ENCODE measurements around the gene LDLRAD3.

Gene LDLRAD3

DNA sequence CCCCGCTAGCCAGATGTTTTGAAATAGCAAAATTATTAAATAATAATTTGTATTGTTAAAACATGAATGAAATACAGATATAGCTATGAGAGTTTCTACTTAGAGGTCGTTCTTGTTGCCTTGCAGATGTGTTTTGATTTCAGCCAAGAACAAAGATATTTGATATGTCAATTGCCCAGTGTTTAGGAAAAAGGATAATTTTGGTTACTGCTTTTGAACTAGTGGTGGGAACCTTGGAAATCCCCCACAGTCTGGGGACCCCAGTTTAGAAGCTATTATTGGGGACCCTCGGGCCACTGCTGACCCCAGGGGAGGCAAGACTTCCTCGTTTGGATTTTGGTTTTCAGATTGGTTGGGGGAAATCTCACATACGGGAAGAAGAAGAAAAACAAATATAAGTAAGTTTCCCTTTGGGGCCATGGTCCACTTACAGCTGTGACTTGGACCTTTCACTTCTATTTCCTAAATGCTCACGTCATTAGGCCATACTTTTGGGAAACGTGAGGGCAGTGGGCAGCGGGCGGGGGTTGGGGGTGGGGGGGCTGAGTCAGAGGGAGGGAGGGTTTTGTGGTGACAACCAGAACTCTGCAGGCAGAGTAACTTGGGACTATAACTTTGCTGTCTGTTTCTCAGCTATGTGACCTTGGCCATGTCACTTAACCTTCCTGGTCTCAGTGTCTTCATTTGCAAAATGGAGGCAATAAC, 37.0 kb downstream of the LDLRAD3 start:
- H3K27me3 ChIP-seq (ENCODE audit: control insufficient read depth, insufficient read depth, low read length) = no peaks in the 10 kb centered on the region
- H3K9ac ChIP-seq (ENCODE audit: low read depth, low read length) = peak overlapping the region; percentile 31
- H3K4me2 ChIP-seq (ENCODE audit: low read length) = peak overlapping the region; percentile 69
- peaks cover 31% of the 10 kb centered on the region for H3K4me1 ChIP-seq (ENCODE audit: control insufficient read depth, insufficient read depth, low read length)
- peaks cover 2% of the 10 kb centered on the region for H3K36me3 ChIP-seq (ENCODE audit: insufficient read depth, low read length)
- H3K4me3 ChIP-seq (ENCODE audit: low read length) = peak overlapping the region; percentile 34
- no peaks in the 10 kb centered on the region for H3K9me3 ChIP-seq (replicated peaks; ENCODE audit: low read length)

DNA sequence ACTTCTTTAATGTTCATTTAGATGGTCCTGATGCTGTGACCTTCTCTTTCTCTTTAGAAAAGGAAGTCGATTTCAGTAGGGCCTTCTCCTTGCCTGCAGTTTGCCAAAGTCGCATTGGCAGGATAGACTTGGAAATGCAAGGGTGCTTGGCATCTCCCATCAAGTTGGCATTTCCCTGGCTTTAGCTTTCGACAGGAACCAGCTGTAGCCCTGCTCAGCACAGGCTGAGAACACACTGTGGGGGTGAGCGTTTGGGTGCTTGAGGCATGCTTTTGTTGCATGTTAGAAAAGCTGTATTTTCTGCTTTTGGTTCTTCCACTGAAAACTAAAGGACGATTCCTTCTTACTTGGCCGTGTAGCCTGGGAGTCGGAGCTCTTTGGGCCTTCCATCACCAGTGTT, 37.7 kb downstream of the LDLRAD3 start:
- peak overlapping the region; percentile 30 for H3K4me3 ChIP-seq (ENCODE audit: low read length)
- H3K27me3 ChIP-seq (ENCODE audit: control insufficient read depth, insufficient read depth, low read length) = no peaks in the 10 kb centered on the region
- peaks cover 2% of the 10 kb centered on the region for H3K36me3 ChIP-seq (ENCODE audit: insufficient read depth, low read length)
- H3K9me3 ChIP-seq (replicated peaks; ENCODE audit: low read length) = no peaks in the 10 kb centered on the region
- peak overlapping the region; percentile 6 for H3K9ac ChIP-seq (ENCODE audit: low read depth, low read length)
- H3K4me1 ChIP-seq (ENCODE audit: control insufficient read depth, insufficient read depth, low read length) = peaks cover 33% of the 10 kb centered on the region
- peak overlapping the region; percentile 69 for H3K4me2 ChIP-seq (ENCODE audit: low read length)

DNA sequence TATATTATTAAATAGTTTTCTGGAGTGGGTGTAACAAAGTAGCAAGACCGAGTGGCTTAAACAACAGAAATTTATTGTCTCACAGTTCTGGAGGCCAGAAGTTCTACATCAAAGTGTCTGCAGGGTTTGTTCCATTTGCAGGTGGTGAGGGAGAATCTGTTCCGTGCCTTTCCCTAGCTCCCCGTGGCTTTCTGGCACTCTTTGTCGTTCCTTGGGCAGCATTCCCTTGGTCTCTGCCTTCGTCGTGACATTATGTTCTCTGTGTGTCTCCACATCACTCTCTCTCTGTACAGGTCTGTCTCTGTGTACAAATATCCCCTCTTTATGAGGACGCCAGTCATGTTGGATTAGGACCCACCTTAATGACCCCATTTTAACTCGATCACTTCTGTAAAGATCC, 38.2 kb downstream of the LDLRAD3 start:
- Histone ChIP-seq H3K4me1 (ENCODE audit: control insufficient read depth, insufficient read depth, low read length) (peaks cover 38% of the 10 kb centered on the region), H3K36me3 (ENCODE audit: insufficient read depth, low read length) (peaks cover under 1% of the 10 kb centered on the region), H3K4me2 (ENCODE audit: low read length) (peak overlapping the region; percentile 69), H3K9ac (ENCODE audit: low read depth, low read length) (no peak overlapping the region), H3K27me3 (ENCODE audit: control insufficient read depth, insufficient read depth, low read length) (no peaks in the 10 kb centered on the region), H3K9me3 (replicated peaks; ENCODE audit: low read length) (no peaks in the 10 kb centered on the region), H3K4me3 (ENCODE audit: low read length) (peak overlapping the region; percentile 30)

DNA sequence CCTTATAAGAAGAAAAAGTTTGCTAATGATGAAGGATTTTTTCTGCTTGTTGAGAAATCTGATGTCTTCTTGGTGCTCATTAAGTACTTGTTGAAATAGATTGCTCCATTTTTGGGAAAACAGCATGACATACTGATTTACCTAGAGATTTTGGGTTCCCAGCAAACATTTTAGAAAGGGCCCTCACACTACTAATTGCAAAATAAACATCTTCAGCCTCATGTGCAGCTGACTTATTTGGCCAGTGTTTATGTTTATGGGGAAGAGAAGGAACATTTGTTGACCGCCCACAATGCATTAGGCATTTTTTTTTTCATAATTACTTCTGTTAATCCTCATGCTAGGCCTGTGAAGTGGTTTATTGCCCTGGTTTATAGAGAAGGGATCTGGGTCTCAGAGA, 40.1 kb downstream of the LDLRAD3 start:
- H3K9me3 ChIP-seq (replicated peaks; ENCODE audit: low read length) = no peaks in the 10 kb centered on the region
- no peak overlapping the region for H3K9ac ChIP-seq (ENCODE audit: low read depth, low read length)
- H3K36me3 ChIP-seq (ENCODE audit: insufficient read depth, low read length) = no peaks in the 10 kb centered on the region
- H3K4me2 ChIP-seq (ENCODE audit: low read length) = no peak overlapping the region
- no peaks in the 10 kb centered on the region for H3K27me3 ChIP-seq (ENCODE audit: control insufficient read depth, insufficient read depth, low read length)
- H3K4me3 ChIP-seq (ENCODE audit: low read length) = no peak overlapping the region
- peaks cover 36% of the 10 kb centered on the region for H3K4me1 ChIP-seq (ENCODE audit: control insufficient read depth, insufficient read depth, low read length)

DNA sequence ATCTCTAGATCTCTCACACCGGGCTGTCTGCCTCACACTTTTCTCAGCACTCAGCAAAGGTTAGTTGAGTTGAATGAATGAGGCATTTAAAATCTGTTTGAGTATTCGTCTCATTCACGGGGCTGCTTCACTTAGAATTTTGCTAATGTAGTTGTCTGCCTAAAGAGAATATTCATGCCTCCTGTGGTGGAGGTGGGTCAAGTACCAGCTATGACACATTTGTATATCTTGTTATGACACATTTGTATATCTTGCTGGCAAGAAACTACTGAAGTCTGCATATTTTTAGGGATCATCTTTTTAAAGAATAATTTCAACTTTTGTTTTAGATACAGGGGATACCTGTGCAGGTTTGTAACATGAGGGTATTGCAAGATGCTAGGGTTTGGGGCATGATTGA, 43.1 kb downstream of the LDLRAD3 start:
- H3K9ac ChIP-seq (ENCODE audit: low read depth, low read length) = no peak overlapping the region
- H3K36me3 ChIP-seq (ENCODE audit: insufficient read depth, low read length) = no peaks in the 10 kb centered on the region
- H3K9me3 ChIP-seq (replicated peaks; ENCODE audit: low read length) = no peaks in the 10 kb centered on the region
- peaks cover 15% of the 10 kb centered on the region for H3K4me1 ChIP-seq (ENCODE audit: control insufficient read depth, insufficient read depth, low read length)
- no peaks in the 10 kb centered on the region for H3K27me3 ChIP-seq (ENCODE audit: control insufficient read depth, insufficient read depth, low read length)
- H3K4me3 ChIP-seq (ENCODE audit: low read length) = no peak overlapping the region
- no peak overlapping the region for H3K4me2 ChIP-seq (ENCODE audit: low read length)

DNA sequence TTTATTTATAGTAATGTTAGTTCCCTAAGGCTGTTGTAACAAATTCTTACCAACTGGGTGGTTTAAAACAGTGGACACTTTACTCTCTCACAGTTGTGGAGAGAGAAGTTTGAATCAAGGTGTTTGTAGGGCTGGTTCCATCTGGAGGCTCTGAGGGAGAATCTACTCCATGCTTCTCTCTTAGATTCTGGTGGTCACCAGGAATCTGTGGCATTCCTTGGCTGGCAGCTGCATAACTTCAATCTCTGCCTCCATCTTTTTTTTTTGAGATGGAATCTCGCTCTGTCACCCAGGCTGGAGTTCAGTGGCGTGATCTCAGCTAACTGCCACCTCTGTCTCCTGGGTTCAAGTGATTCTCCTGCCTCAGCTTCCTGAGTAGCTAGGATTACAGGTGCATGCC, 46.3 kb downstream of the LDLRAD3 start:
- H3K9me3 ChIP-seq (replicated peaks; ENCODE audit: low read length) = no peaks in the 10 kb centered on the region
- H3K36me3 ChIP-seq (ENCODE audit: insufficient read depth, low read length) = no peaks in the 10 kb centered on the region
- no peak overlapping the region for H3K9ac ChIP-seq (ENCODE audit: low read depth, low read length)
- H3K4me1 ChIP-seq (ENCODE audit: control insufficient read depth, insufficient read depth, low read length) = peaks cover 12% of the 10 kb centered on the region
- no peaks in the 10 kb centered on the region for H3K27me3 ChIP-seq (ENCODE audit: control insufficient read depth, insufficient read depth, low read length)
- no peak overlapping the region for H3K4me2 ChIP-seq (ENCODE audit: low read length)
- H3K4me3 ChIP-seq (ENCODE audit: low read length) = no peak overlapping the region

DNA sequence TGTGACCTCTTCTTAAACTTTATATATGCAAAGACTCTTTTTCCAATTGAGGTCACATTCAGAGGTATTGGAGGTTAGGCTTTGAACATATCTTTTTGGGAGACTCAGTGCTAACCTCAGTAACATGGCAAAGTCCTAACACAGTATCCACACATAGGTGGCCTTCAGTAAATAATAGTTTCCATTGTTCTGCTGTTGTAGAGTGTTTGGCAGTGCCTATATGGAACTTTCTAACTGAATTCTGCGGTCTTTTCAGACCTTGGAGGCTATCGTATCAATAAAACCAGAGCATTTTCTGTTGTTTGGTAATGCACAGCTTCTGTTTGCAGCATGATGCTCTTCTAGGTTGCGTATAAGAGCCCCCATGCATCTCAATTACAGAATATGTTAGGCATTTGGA, 47.0 kb downstream of the LDLRAD3 start:
- Histone ChIP-seq H3K4me3 (ENCODE audit: low read length) (no peak overlapping the region), H3K9ac (ENCODE audit: low read depth, low read length) (no peak overlapping the region), H3K9me3 (replicated peaks; ENCODE audit: low read length) (no peaks in the 10 kb centered on the region), H3K4me1 (ENCODE audit: control insufficient read depth, insufficient read depth, low read length) (peaks cover 12% of the 10 kb centered on the region), H3K27me3 (ENCODE audit: control insufficient read depth, insufficient read depth, low read length) (no peaks in the 10 kb centered on the region), H3K4me2 (ENCODE audit: low read length) (no peak overlapping the region), H3K36me3 (ENCODE audit: insufficient read depth, low read length) (no peaks in the 10 kb centered on the region)

DNA sequence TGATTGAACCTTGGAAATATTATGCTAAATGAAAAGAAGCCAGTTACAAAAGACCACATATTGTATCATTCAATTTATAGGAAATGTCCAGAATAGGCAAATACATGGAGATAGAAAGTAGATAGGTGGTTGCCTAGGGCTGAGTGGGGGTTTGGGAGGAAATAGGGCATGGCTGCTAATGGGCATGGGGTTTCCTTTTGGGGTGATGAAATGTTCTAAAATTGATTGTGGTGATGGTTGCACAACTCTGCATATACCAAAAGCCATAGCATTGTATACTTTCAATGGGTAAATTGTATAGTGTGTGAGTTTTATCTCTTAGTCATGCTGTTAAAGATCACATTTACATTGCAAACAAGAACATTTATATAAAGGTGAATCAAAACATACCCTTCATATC, 48.7 kb downstream of the LDLRAD3 start:
- H3K27me3 ChIP-seq (ENCODE audit: control insufficient read depth, insufficient read depth, low read length) = no peaks in the 10 kb centered on the region
- H3K9ac ChIP-seq (ENCODE audit: low read depth, low read length) = no peak overlapping the region
- H3K4me2 ChIP-seq (ENCODE audit: low read length) = no peak overlapping the region
- H3K9me3 ChIP-seq (replicated peaks; ENCODE audit: low read length) = no peaks in the 10 kb centered on the region
- peaks cover 4% of the 10 kb centered on the region for H3K4me1 ChIP-seq (ENCODE audit: control insufficient read depth, insufficient read depth, low read length)
- H3K4me3 ChIP-seq (ENCODE audit: low read length) = no peak overlapping the region
- no peaks in the 10 kb centered on the region for H3K36me3 ChIP-seq (ENCODE audit: insufficient read depth, low read length)

DNA sequence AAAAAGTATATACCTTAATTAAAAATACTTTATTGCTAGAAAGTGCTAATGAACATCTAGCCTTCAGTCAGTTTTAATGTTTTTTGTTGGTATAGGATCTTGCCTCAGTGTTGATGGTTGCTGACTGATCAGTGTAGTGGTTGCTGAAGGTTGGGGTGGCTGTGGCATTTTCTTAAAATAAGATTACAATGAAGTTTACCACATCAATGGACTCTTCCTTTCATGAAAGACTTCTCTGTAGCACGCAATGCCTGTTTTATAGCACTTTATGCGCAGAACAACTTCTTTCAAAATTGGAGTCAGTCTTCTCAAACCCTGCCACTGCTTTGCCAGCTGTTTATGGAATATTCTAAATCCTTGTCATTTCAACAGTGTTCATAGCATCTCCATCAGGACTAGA, 50.6 kb downstream of the LDLRAD3 start:
- Histone ChIP-seq H3K27me3 (ENCODE audit: control insufficient read depth, insufficient read depth, low read length) (no peaks in the 10 kb centered on the region), H3K4me2 (ENCODE audit: low read length) (no peak overlapping the region), H3K36me3 (ENCODE audit: insufficient read depth, low read length) (no peaks in the 10 kb centered on the region), H3K9me3 (replicated peaks; ENCODE audit: low read length) (no peaks in the 10 kb centered on the region), H3K4me1 (ENCODE audit: control insufficient read depth, insufficient read depth, low read length) (peaks cover 4% of the 10 kb centered on the region), H3K9ac (ENCODE audit: low read depth, low read length) (no peak overlapping the region), H3K4me3 (ENCODE audit: low read length) (no peak overlapping the region)

DNA sequence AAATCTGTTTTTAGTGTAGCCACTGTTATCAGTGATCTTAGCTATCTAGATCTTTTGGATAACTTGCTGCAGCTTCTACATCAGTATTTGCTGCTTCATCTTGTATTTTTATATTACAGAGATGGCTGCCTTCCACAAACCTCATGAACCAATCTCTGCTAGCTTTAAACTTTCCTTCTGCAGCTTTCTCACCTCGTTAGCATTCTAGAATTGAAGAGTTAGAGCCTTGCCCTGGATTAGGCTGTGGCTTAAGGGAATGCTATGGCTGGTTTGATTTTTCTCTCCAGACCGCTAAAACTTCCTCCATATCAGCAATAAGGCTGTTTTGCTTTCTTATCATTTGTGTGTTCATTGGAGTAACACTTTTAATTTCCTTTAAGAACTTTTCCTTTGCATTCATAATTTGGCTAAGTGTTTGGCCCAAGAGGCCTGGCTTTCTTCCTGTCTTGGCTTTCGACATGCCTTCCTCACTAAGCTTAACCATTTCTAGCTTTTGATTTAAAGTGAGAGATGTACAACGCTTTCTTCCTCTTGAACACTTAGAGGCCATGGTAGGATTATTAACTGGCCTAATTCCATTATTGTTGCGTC, 51.9 kb downstream of the LDLRAD3 start:
- H3K4me1 ChIP-seq (ENCODE audit: control insufficient read depth, insufficient read depth, low read length) = peaks cover 4% of the 10 kb centered on the region
- H3K36me3 ChIP-seq (ENCODE audit: insufficient read depth, low read length) = no peaks in the 10 kb centered on the region
- no peak overlapping the region for H3K9ac ChIP-seq (ENCODE audit: low read depth, low read length)
- no peaks in the 10 kb centered on the region for H3K9me3 ChIP-seq (replicated peaks; ENCODE audit: low read length)
- no peak overlapping the region for H3K4me3 ChIP-seq (ENCODE audit: low read length)
- H3K27me3 ChIP-seq (ENCODE audit: control insufficient read depth, insufficient read depth, low read length) = no peaks in the 10 kb centered on the region
- H3K4me2 ChIP-seq (ENCODE audit: low read length) = no peak overlapping the region

DNA sequence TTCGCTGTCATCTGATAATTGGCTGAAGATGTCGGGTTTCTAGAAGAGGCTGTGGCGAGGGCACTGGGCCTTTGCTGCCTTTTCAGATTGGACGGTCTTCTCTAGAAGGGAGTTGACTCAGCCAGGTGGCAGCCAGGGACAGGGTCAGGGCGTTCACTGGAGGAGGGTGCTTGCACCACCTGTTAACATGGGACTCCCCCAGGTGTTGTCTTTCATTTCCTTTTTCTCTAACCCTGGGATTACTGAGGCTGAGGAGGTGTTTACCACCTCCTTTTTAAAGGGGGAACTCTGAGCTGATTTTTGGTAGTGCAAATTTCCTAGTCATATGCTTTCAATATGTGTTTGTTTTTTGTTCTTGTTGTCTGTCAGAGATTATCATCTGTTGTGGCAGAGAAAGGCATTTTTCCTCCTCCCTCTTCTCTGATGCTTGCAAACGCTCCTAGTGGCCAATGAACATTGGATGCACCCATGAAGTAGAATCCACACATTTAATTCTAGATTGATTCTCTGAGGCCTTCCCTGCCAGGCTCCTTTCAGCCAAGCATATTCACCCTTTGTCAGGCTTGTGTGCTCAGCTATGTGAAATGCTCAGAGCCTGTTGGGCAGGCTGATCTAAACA, 54.1 kb downstream of the LDLRAD3 start:
- H3K36me3 ChIP-seq (ENCODE audit: insufficient read depth, low read length) = no peaks in the 10 kb centered on the region
- H3K9ac ChIP-seq (ENCODE audit: low read depth, low read length) = no peak overlapping the region
- no peaks in the 10 kb centered on the region for H3K9me3 ChIP-seq (replicated peaks; ENCODE audit: low read length)
- H3K27me3 ChIP-seq (ENCODE audit: control insufficient read depth, insufficient read depth, low read length) = no peaks in the 10 kb centered on the region
- H3K4me1 ChIP-seq (ENCODE audit: control insufficient read depth, insufficient read depth, low read length) = peaks cover 12% of the 10 kb centered on the region
- no peak overlapping the region for H3K4me3 ChIP-seq (ENCODE audit: low read length)
- H3K4me2 ChIP-seq (ENCODE audit: low read length) = no peak overlapping the region

DNA sequence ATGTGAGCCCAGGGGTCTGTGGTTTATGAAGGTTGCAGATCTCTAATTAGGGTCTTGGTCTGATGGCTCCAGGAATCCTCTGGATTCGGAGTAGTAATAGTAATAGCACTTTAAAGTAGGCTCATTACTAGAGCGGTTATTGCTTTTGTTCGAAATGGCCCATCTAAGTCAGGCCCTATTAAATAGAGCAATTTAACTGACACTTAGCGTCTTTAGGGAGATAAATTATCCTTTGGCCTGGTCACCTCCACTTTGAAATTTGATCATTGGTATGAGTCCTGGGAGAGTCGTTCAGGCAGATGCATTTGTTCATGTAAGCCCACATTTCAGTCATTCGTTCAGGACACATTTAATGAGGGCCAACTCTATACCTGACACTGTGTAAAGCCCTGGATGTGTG, 54.8 kb downstream of the LDLRAD3 start:
- no peaks in the 10 kb centered on the region for H3K27me3 ChIP-seq (ENCODE audit: control insufficient read depth, insufficient read depth, low read length)
- H3K36me3 ChIP-seq (ENCODE audit: insufficient read depth, low read length) = no peaks in the 10 kb centered on the region
- no peaks in the 10 kb centered on the region for H3K9me3 ChIP-seq (replicated peaks; ENCODE audit: low read length)
- H3K4me3 ChIP-seq (ENCODE audit: low read length) = no peak overlapping the region
- no peak overlapping the region for H3K9ac ChIP-seq (ENCODE audit: low read depth, low read length)
- no peak overlapping the region for H3K4me2 ChIP-seq (ENCODE audit: low read length)
- peaks cover 12% of the 10 kb centered on the region for H3K4me1 ChIP-seq (ENCODE audit: control insufficient read depth, insufficient read depth, low read length)
